LNCAP (cell line): ENCODE results near the gene COPS8.

Experiments
- CTCF ChIP-seq: fragments of 450-650 bp; IDR thresholded peaks from 2 replicates; pipeline ENCODE4 v1.5.1; 2017; ENCODE audit warnings: mild to moderate bottlenecking

COPS8 gene

GRCh38 chr2:237113026-237113795 is 27.5 kb downstream of the COPS8 start:
- TF ChIP-seq CTCF = no peak

- TF ChIP-seq CTCF = no peak
Observed at GRCh38 chr2:237115870-237116269, 30.2 kb downstream of the COPS8 start.

DNA sequence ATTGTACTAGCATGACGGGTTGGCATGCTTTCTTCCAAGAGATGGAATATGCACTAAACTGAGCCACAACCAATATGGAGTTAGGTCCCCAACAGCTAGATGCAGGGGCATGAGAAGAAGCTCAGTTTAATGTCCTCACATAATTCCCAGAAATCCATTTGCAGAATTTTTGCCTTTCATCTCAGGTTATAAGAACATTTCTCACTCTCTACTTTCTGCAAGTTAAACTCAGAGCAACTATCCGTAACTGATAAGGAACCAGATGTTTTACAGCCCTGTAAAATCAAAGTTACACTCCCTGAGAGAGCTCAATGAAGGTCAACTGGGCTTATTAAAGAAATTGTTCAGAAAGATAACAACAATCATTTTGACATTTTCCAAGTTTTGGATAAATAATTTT is 30.7 kb downstream of the COPS8 start:
- TF ChIP-seq CTCF = no peak

- no peak for TF ChIP-seq CTCF
Observed at GRCh38 chr2:237118025-237118424, 32.3 kb downstream of the COPS8 start.

- no peak for TF ChIP-seq CTCF
Observed at GRCh38 chr2:237118561-237119155, 33.0 kb downstream of the COPS8 start.

DNA sequence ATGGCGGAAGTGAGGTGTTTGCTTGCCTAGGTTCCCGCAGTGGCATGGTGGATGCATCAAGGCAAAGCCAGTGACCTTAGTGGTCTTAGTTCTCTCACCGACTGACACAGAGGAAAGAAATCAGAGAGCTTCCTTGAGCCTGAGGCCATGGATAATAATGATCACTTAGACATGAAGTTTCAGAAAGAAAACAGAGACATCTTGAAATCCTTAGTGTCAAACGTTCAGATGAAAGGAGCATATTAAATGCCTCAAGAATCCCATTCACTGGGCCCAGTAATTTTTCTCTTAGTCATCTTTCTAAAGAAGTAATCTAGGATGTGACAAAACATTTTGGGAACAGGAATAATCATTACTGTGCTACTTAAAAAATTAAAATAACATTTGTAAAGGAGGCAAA is 35.2 kb downstream of the COPS8 start:
- no peak for TF ChIP-seq CTCF

- TF ChIP-seq CTCF = no peak
Observed at GRCh38 chr2:237121321-237121720, 35.6 kb downstream of the COPS8 start.
